ENCODE results near the gene KDM4E.

KDM4E gene

GRCh38 chr11:95059046-95059445 is 34.0 kb downstream of the KDM4E start:
- no peak overlapping the region for H4K8ac ChIP-seq (ENCODE audit: low read depth, low read length)
- H3K23ac ChIP-seq (ENCODE audit: low read length), result no peak overlapping the region
- no peak overlapping the region for H2BK12ac ChIP-seq (ENCODE audit: low read length)
- H4K91ac ChIP-seq (ENCODE audit: low read depth, low read length), result no peak overlapping the region
- no peak overlapping the region for H3K27ac ChIP-seq (ENCODE audit: low read depth, low read length)
- H2AFZ ChIP-seq (ENCODE audit: insufficient read depth, low read length, poor library complexity), result no peak overlapping the region
- H2BK120ac ChIP-seq (ENCODE audit: insufficient read depth, low read length, poor library complexity), result no peak overlapping the region
- no peaks in the 10 kb centered on the region for H3K9me3 ChIP-seq (ENCODE audit: insufficient read depth, low read depth, low read length)
- H2AK5ac ChIP-seq (ENCODE audit: low read length), result no peak overlapping the region
- H3K4me2 ChIP-seq (ENCODE audit: low read length), result no peak overlapping the region
- no peaks in the 10 kb centered on the region for H3K79me1 ChIP-seq (ENCODE audit: low read length)
- no peak overlapping the region for H2BK5ac ChIP-seq (ENCODE audit: low read depth, low read length, poor library complexity)
- no peak overlapping the region for H3K4ac ChIP-seq (ENCODE audit: low read depth, low read length)
- no peaks in the 10 kb centered on the region for H3K4me1 ChIP-seq (ENCODE audit: control insufficient read depth in 1 of 2, insufficient read depth in 2 of 2, low read length in 2 of 2)
- no peak overlapping the region for H3K9ac ChIP-seq (ENCODE audit: low read length)
- H3K79me2 ChIP-seq (ENCODE audit: control insufficient read depth, insufficient read depth, low read length, poor library complexity), result no peaks in the 10 kb centered on the region
- no peak for DNase-seq
- peaks cover under 1% of the 10 kb centered on the region for H3K27me3 ChIP-seq (ENCODE audit: insufficient read depth, low read length)
- no peaks in the 10 kb centered on the region for H3K36me3 ChIP-seq (ENCODE audit: control insufficient read depth in 1 of 2, insufficient read depth in 2 of 2, low read length in 2 of 2)
- no peak overlapping the region for H3K14ac ChIP-seq (ENCODE audit: low read length)
- no CpG with 5 or more reads among the region's 6 CpGs for WGBS (ENCODE audit: extremely low coverage, insufficient coverage, insufficient read length)
- H3K18ac ChIP-seq (ENCODE audit: low read length), result no peak overlapping the region
- no peak overlapping the region for H3K4me3 ChIP-seq (ENCODE audit: low read depth, low read length)
- no peak overlapping the region for H4K12ac ChIP-seq (ENCODE audit: low read depth, low read length)

- no CpG with 5 or more reads among the region's 1 CpG for WGBS (ENCODE audit: extremely low coverage, insufficient coverage, insufficient read length)
- no peak overlapping the region for H2AK5ac ChIP-seq (ENCODE audit: low read length)
- H3K4me2 ChIP-seq (ENCODE audit: low read length), result no peak overlapping the region
- H2BK5ac ChIP-seq (ENCODE audit: low read depth, low read length, poor library complexity), result no peak overlapping the region
- H3K27ac ChIP-seq (ENCODE audit: low read depth, low read length), result no peak overlapping the region
- no peaks in the 10 kb centered on the region for H3K36me3 ChIP-seq (ENCODE audit: control insufficient read depth in 1 of 2, insufficient read depth in 2 of 2, low read length in 2 of 2)
- no peak overlapping the region for H4K91ac ChIP-seq (ENCODE audit: low read depth, low read length)
- no peak for DNase-seq
- H3K79me1 ChIP-seq (ENCODE audit: low read length), result peaks cover 12% of the 10 kb centered on the region
- no peak overlapping the region for H3K14ac ChIP-seq (ENCODE audit: low read length)
- no peak overlapping the region for H2BK12ac ChIP-seq (ENCODE audit: low read length)
- H3K4ac ChIP-seq (ENCODE audit: low read depth, low read length), result no peak overlapping the region
- H3K27me3 ChIP-seq (ENCODE audit: insufficient read depth, low read length), result no peaks in the 10 kb centered on the region
- H4K12ac ChIP-seq (ENCODE audit: low read depth, low read length), result no peak overlapping the region
- H2AFZ ChIP-seq (ENCODE audit: insufficient read depth, low read length, poor library complexity), result no peak overlapping the region
- no peak overlapping the region for H3K9ac ChIP-seq (ENCODE audit: low read length)
- no peak overlapping the region for H3K4me3 ChIP-seq (ENCODE audit: low read depth, low read length)
- no peak overlapping the region for H3K18ac ChIP-seq (ENCODE audit: low read length)
- H2BK120ac ChIP-seq (ENCODE audit: insufficient read depth, low read length, poor library complexity), result no peak overlapping the region
- no peak overlapping the region for H4K8ac ChIP-seq (ENCODE audit: low read depth, low read length)
- H3K4me1 ChIP-seq (ENCODE audit: control insufficient read depth in 1 of 2, insufficient read depth in 2 of 2, low read length in 2 of 2), result no peaks in the 10 kb centered on the region
- H3K23ac ChIP-seq (ENCODE audit: low read length), result peak overlapping the region; percentile 74
- peaks cover 11% of the 10 kb centered on the region for H3K79me2 ChIP-seq (ENCODE audit: control insufficient read depth, insufficient read depth, low read length, poor library complexity)
- no peaks in the 10 kb centered on the region for H3K9me3 ChIP-seq (ENCODE audit: insufficient read depth, low read depth, low read length)
Measured at GRCh38 chr11:95065336-95065735, 40.3 kb downstream of the KDM4E start.

GRCh38 chr11:95066716-95067038 is 41.6 kb downstream of the KDM4E start, which contains the start of gene SRSF8:
SRSF8 (plus strand) TSS chr11:95066919; CDS start chr11:95067227, 308 bp downstream.
- H3K79me1 ChIP-seq (ENCODE audit: low read length), result peaks cover 12% of the 10 kb centered on the region
- H3K4ac ChIP-seq (ENCODE audit: low read depth, low read length), result peak within 1 kb of the TSS; percentile 21
- peak within 1 kb of the TSS; percentile 80 for H3K4me2 ChIP-seq (ENCODE audit: low read length)
- H4K8ac ChIP-seq (ENCODE audit: low read depth, low read length), result peak within 1 kb of the TSS; percentile 67
- no peaks in the 10 kb centered on the region for H3K4me1 ChIP-seq (ENCODE audit: control insufficient read depth in 1 of 2, insufficient read depth in 2 of 2, low read length in 2 of 2)
- H3K4me3 ChIP-seq (ENCODE audit: low read depth, low read length), result peak within 1 kb of the TSS; percentile 89
- peaks cover 11% of the 10 kb centered on the region for H3K79me2 ChIP-seq (ENCODE audit: control insufficient read depth, insufficient read depth, low read length, poor library complexity)
- H2AFZ ChIP-seq (ENCODE audit: insufficient read depth, low read length, poor library complexity), result peak within 1 kb of the TSS; percentile 58
- peak within 1 kb of the TSS; percentile 12 for H4K12ac ChIP-seq (ENCODE audit: low read depth, low read length)
- peak within 1 kb of the TSS; percentile 5 for H2BK12ac ChIP-seq (ENCODE audit: low read length)
- H2AK5ac ChIP-seq (ENCODE audit: low read length), result peak within 1 kb of the TSS; percentile 24
- peak within 1 kb of the TSS; percentile 79 for H3K27ac ChIP-seq (ENCODE audit: low read depth, low read length)
- peak within 1 kb of the TSS; percentile 24 for H3K18ac ChIP-seq (ENCODE audit: low read length)
- H3K9me3 ChIP-seq (ENCODE audit: insufficient read depth, low read depth, low read length), result no peaks in the 10 kb centered on the region
- H3K23ac ChIP-seq (ENCODE audit: low read length), result peak within 1 kb of the TSS; percentile 78
- H2BK120ac ChIP-seq (ENCODE audit: insufficient read depth, low read length, poor library complexity), result peak within 1 kb of the TSS; percentile 85
- H4K91ac ChIP-seq (ENCODE audit: low read depth, low read length), result peak within 1 kb of the TSS; percentile 86
- peak within 1 kb of the TSS; percentile 94 for H3K9ac ChIP-seq (ENCODE audit: low read length)
- peak within 1 kb of the TSS; percentile 25 for H3K14ac ChIP-seq (ENCODE audit: low read length)
- WGBS (ENCODE audit: extremely low coverage, insufficient coverage, insufficient read length), result no CpG with 5 or more reads among the region's 4 CpGs
- H2BK5ac ChIP-seq (ENCODE audit: low read depth, low read length, poor library complexity), result peak within 1 kb of the TSS; percentile 24
- H3K36me3 ChIP-seq (ENCODE audit: control insufficient read depth in 1 of 2, insufficient read depth in 2 of 2, low read length in 2 of 2), result no peaks in the 10 kb centered on the region
- no peaks in the 10 kb centered on the region for H3K27me3 ChIP-seq (ENCODE audit: insufficient read depth, low read length)
- no peak for DNase-seq

GRCh38 chr11:95067039-95067840 is 42.2 kb downstream of the KDM4E start:
- peak overlapping the region; percentile 94 for H3K9ac ChIP-seq (ENCODE audit: low read length)

More at GRCh38 chr11:95067039-95067840, 42.2 kb downstream of the KDM4E start:
- H3K9me3 ChIP-seq (ENCODE audit: insufficient read depth, low read depth, low read length), result no peaks in the 10 kb centered on the region
- H3K4ac ChIP-seq (ENCODE audit: low read depth, low read length), result peak overlapping the region; percentile 21
- H3K36me3 ChIP-seq (ENCODE audit: control insufficient read depth in 1 of 2, insufficient read depth in 2 of 2, low read length in 2 of 2), result no peaks in the 10 kb centered on the region
- H3K4me1 ChIP-seq (ENCODE audit: control insufficient read depth in 1 of 2, insufficient read depth in 2 of 2, low read length in 2 of 2), result no peaks in the 10 kb centered on the region
- peak overlapping the region; percentile 86 for H4K91ac ChIP-seq (ENCODE audit: low read depth, low read length)
- peak overlapping the region; percentile 85 for H2BK120ac ChIP-seq (ENCODE audit: insufficient read depth, low read length, poor library complexity)
- H2BK5ac ChIP-seq (ENCODE audit: low read depth, low read length, poor library complexity), result peak overlapping the region; percentile 24
- no CpG with 5 or more reads among the region's 98 CpGs for WGBS (ENCODE audit: extremely low coverage, insufficient coverage, insufficient read length)
- no peaks in the 10 kb centered on the region for H3K27me3 ChIP-seq (ENCODE audit: insufficient read depth, low read length)
- peak overlapping the region; percentile 24 for H3K18ac ChIP-seq (ENCODE audit: low read length)
- peak overlapping the region; percentile 78 for H3K23ac ChIP-seq (ENCODE audit: low read length)
- peak overlapping the region; percentile 25 for H3K14ac ChIP-seq (ENCODE audit: low read length)
- peaks cover 11% of the 10 kb centered on the region for H3K79me2 ChIP-seq (ENCODE audit: control insufficient read depth, insufficient read depth, low read length, poor library complexity)
- peak overlapping the region; percentile 89 for H3K4me3 ChIP-seq (ENCODE audit: low read depth, low read length)
- H2AK5ac ChIP-seq (ENCODE audit: low read length), result peak overlapping the region; percentile 24
- peak overlapping the region; percentile 79 for H3K27ac ChIP-seq (ENCODE audit: low read depth, low read length)
- peak overlapping the region; percentile 67 for H4K8ac ChIP-seq (ENCODE audit: low read depth, low read length)
- DNase-seq, result peak; percentile 66 to 82
- H3K79me1 ChIP-seq (ENCODE audit: low read length), result peaks cover 12% of the 10 kb centered on the region
- H2BK12ac ChIP-seq (ENCODE audit: low read length), result peak overlapping the region; percentile 5
- H3K4me2 ChIP-seq (ENCODE audit: low read length), result peak overlapping the region; percentile 80
- peak overlapping the region; percentile 58 for H2AFZ ChIP-seq (ENCODE audit: insufficient read depth, low read length, poor library complexity)
- peak overlapping the region; percentile 12 for H4K12ac ChIP-seq (ENCODE audit: low read depth, low read length)

Data from trophoblast cell (in vitro differentiated cells and primary cell).